ENCODE measurements around the gene TSKU.

DNA sequence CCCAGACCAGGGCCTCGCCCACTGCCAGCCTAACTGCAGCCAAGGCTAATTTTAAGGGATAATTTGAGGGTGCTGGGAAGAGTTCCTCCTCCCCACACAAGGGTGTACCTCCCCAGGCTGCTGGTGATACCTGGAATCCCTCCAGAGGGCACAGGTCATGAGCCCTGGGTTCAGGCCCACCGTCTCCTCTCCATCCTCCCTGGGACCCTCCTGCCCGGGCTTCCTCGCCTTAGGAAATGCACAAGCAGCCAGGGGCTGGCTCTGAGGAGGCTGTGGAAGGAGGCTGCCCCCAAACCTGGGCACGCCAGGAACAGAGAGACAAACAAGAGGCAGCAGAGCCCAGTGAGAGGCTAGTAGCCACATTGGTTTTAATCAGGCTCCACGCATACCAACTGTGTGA, 16.6 kb upstream of the TSKU start:
- TF ChIP-seq, protein P1, sequence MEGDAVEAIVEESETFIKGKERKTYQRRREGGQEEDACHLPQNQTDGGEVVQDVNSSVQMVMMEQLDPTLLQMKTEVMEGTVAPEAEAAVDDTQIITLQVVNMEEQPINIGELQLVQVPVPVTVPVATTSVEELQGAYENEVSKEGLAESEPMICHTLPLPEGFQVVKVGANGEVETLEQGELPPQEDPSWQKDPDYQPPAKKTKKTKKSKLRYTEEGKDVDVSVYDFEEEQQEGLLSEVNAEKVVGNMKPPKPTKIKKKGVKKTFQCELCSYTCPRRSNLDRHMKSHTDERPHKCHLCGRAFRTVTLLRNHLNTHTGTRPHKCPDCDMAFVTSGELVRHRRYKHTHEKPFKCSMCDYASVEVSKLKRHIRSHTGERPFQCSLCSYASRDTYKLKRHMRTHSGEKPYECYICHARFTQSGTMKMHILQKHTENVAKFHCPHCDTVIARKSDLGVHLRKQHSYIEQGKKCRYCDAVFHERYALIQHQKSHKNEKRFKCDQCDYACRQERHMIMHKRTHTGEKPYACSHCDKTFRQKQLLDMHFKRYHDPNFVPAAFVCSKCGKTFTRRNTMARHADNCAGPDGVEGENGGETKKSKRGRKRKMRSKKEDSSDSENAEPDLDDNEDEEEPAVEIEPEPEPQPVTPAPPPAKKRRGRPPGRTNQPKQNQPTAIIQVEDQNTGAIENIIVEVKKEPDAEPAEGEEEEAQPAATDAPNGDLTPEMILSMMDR (conservative IDR thresholded peaks at IDR 0.05): no peak
- no peak for TF ChIP-seq ZFX (IDR thresholded peaks at IDR 0.05)
